ENCODE measurements around the gene CNIH1. TPM values are rescaled to one million over a fixed set of nuclear protein-coding genes. Genes with fewer than 3 reads are reported as not detected.
A peak's percentile ranks its signal among the peaks of the same experiment; 100 is the strongest.

CNIH1 gene
- total RNA-seq, result 101 TPM
- long read RNA-seq, full-length matches to known transcripts, result 194 of 198 reads
- long read RNA-seq, partial matches to known transcripts, result 2 of 198 reads
- long read RNA-seq, other reads (novel, unspliced or antisense), result 2 of 198 reads

DNA sequence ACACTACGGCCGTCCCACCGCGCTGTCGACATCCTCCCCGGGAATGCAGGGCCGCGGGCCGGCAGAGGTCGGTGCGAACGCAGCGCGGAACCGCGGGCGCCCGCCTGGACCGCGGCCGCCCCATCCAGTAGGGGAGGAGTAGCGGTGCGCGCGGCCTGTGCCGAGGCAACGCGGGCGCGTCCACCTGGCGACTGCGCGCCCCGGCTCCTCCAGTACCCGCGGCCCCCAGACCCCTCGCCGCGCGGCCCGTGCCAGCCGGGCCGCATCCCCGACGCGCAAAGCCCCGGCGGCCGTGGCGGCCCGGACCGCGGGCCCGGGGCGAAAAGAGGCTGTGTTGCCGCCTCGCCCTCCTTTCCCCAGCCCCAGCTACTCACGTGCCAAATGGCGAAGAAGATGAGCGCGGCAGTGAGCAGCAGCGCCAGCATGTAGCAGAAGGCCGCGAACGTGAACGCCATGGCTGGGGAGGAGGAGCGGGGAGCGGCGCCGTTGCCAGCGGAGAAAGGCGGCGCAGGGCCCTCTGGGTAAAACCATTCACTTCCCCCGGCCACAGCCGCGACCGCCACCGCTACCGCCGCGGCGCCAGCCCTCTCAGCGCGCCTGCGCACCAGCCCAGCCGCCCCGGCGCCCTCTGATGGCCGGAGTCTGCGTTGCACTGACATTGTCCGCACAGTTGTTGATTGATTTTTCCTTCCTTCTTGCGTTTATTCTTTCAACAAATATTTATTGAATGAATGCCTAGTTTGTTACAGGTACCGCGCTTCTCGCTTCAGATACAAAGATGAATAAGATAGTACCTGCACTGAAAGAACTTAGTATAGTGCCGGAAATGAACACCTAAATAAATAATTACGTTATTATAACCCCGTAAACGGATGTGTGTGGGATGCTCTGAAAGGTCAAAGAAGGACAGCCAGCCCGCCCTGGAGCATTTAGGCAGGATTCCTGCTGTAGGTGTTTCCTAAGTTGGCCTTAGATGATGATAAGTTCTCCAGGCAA is at the start of gene CNIH1:
Gene CNIH1 (minus strand): TSS at position 502 of the 996 bp plus-strand sequence. CDS start 47 bp downstream, at position 455.
- DNase-seq (ENCODE audit: low spot score), result peak; percentile 98

DNA sequence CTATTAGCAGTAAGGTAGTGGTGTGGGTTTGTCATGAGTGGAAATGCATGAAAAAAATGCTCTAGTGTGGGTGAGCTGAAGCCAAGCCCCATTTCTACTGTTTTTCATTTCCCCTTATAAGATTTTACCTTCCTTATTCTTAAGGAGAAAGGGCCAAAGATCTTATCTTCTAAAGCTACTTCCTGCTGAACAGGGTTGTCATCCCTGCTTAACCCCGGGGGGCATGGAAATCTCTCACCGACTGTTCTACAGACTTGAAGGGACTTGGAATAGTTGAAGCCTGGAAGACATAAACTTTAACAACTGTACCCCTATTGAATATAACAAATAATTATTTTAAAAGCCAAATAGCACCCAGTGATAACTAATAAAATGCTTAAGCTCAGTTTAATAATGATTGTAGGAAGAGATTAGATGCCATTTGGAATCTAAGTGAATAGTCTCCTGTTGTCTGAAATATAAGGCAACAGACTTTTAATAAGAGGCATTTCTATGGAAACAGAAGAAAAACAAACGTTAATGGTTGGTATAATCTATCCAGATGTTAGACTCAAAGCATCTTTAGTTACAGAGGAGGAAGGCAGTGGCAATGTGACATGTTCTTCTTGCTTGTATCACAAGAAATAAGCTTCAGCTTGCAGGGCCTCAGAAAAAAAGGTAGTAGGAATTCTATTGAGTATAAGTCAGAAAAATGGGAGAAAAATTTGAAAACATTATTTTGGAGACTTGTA is 49.4 kb upstream of the CNIH1 start:
- no peak for DNase-seq (ENCODE audit: low spot score)

DNA sequence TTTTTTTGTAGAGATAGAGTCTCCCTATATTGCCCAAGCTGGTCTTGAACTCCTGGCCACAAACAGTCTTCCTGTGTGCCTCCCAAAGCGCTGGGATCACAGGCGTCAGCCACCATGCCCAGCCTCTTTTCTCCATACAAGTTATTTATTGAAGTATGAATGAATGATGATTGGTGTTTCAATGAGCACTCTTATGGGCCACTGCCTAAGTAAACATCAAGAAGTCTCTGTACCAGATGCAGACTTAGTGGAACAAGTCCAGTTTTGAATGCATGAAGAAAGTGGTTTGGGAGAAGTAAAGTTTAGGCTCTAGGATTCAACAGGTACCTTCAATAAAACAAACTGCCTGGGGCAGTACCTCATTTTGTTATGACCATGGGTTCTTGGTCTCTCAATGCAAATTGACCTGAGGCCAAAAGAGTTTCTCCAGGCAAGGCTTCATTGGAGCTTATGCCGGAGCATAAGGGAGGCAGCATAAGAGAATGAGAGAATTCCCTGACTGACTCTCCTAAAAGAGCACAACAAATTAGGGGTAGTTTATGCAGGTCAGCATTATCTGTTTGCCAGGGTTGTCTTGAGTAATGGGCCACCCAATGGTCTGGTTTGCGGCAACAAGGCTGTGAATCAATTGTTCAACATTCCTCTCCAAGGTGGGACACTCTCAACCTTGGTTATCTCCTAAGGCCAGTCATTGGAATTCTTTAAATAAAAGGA is 48.7 kb upstream of the CNIH1 start:
- no peak for DNase-seq (ENCODE audit: low spot score)

DNA sequence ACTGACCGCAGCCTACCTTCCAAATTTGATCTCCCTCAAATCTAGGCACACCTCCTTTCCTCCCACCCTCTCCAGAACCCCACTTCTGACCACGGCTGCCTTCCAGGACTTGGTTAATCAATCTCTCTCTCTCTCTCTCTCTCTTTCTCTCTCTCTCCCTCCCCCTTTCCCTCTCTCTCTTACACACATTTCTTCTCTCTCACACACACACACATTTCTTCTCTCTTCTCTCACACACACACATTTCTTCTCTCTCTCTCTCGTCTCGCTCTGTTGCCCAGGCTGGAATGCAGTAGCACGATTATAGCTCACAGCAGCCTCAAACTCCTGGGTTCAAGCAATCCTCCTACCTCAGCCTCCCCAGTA is 48.1 kb upstream of the CNIH1 start:
- DNase-seq (ENCODE audit: low spot score), result no peak

DNA sequence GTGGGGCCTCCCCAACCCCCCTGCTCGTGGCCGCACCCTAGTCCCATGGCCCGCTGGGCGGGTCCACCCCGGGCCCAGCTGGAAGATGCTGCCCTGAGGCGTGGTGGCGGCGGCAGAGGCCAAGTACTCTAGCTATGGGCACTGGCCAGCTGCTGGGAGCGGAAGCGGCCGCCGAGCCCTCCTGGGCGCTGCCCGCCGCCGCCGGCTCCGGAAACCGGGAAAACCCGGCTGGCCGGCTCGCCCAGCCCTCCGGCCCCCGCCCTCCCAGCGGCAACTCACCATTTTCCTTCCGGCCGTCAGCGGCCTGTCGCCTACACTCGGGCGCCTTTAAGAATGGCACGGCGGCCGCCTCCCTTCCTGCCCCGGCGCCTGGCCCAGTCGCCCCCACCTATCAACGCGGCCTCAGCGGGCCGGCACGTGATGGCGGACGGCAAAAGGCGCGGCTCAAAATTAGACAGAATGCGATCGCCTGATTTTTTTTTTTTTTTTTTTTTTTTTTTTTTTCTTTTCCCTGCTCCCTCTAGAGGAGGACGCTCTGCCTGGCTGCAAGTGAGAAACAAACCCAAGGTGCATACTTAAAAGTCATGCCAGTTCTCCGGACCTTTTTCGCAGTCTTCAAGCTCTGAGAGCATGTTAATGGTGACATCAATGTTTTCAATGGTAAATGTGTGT is 47.6 kb upstream of the CNIH1 start, which contains the start of gene GMFB:
Gene GMFB (minus strand): TSS at position 335 of the 672 bp plus-strand sequence. CDS start 53 bp downstream, at position 282.
- peak; percentile 97 for DNase-seq (ENCODE audit: low spot score)

DNA sequence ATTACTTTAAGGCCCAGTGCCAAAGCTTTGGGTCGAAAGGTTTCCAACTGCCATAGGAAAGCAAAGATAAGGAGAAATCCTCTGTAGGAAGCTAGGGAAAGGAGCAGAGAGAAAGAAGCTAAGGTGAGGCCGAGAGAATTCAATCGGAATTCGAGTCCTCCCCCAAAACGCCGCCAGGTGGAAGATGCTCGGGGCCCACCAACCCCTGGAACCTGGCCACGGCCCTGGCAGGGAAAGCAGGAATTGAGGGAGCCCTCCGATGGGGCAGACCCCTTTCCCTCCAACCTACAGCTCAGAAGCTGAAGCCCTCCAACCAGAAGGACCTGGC is 47.1 kb upstream of the CNIH1 start:
- no peak for DNase-seq (ENCODE audit: low spot score)

DNA sequence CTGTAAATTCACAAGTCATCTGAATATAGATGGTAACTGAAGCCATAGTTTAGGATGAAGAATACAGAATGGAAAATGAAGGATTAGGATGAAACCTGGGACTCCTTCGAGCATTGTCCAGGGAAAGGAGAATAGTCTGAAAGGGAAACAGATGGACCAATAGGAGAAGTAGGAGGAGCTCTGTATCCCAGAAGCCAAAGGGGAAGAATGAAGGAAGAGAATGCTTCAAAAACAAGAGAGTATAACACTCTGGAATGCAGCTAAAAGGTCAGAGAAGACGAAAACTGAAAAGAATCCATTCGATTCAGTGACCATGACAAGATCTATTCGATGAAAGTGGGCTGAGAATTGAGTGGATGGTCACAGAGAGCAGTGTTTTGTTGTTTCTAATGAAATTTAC is 46.6 kb upstream of the CNIH1 start:
- DNase-seq (ENCODE audit: low spot score), result no peak

DNA sequence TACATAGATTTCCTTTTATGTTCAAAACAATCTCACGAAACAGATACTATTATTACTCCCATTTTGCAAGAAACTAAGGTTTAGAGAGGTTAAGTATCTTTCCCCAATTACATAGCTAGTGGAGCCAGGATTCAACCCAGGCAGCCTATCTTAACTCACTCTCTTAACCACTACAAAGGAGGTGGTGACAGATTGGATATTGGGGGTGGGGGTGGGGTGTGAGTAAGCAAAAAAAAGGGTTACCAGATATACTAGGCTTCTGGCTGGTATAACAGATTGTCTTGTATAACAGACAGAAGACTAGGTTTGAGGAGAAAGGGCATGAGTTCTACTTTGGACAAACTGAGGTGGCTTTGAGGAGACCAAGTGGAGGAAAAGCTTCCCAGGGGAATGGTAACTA is 45.5 kb upstream of the CNIH1 start:
- DNase-seq (ENCODE audit: low spot score), result no peak

DNA sequence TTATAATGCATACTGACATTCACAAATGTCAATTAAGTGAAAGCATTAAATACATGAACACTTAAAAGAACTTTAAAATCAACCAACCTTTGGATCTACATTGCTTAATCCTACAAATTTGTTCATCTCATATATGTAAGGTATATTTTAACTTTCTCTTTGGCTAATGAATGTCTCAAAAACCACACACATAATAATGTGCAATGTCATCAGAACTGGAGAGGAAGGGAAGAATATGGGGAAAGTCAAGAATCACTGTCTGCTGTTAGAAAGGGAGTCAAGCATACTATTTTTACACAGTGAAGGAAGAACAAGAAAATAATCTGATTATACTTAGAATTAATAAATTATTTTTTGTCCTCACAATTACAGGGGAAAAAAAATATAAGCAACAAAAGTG is 42.7 kb upstream of the CNIH1 start:
- DNase-seq (ENCODE audit: low spot score), result no peak

DNA sequence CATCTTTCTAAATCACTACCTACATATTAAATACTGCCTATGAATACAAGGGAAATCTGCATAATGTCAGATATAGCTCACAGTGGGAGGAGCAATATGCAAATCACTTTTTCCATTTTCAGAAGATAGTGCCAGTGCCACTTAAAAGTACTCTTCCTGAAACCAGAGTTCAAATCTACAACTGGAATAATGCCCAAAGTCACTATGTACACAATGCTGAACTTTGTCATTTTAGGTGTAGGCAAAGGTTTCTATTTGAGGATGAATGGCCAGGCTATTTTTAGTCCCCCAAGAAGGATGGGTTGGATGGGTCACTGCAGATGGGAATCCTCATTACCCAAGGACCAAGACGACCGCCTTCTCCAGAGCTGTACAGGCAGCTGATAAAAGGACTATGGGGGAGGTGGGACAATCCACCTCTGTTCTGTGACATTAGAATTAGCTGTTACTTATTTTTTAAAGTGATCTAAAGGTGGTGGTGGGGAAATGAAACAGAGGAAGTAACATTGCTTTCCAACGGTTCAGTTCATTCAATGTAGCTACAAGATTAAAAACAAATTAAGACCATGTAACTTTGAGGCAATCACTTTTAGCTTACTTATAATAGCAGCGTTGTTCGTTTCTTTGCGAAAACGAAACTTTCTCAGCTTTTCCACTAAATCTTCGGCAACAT is 42.0 kb upstream of the CNIH1 start:
- DNase-seq (ENCODE audit: low spot score), result no peak

DNA sequence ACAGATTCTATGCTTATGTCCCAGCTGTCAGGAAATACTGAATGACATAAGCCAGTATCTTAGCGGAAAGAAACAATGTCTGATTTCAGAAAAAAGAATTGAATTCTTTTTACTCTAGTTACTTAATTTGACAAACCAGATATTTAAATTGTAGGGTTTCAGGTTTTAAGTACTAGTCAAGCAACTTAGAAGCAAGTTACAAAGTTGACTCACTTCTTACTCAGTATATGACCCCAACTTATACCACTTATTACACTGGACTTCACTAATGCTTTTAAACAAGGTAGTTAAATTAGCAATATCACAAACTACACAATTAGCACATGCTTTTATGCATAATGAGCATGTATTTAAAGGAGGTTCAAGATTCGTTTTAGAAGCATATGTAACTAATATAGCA is 40.5 kb upstream of the CNIH1 start:
- DNase-seq (ENCODE audit: low spot score), result no peak

DNA sequence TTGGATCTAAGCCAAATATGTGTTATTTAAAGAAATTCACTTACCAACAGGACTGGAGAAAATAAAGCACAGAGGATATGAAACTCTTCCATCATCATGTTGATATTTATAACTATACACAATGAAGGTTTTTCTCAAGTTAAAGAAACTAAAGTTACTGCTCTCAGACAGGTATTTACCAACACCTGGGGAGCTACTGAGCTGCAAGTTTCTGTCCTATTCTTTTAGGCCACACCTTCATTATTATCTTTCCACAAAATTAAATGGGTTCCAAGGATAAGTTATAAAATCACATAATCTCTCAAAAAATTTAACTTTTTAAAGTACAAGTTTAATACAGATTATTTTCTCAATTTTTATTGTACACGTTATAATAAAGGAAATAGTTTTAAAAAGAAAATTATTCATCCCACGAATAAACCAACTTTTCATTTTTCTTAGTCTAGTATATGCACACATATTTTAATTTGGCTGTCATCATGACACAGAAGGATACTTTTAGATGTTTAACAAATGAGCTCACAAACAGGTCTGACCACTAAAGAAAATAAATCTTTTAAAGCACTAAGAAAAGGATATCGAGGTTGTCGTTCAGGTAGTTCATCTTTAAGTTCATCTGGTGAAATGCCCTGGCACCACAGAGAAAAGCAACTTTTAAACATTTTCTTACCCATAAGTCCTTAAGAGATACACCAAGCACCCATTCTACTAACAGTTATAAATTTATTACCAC is 39.8 kb upstream of the CNIH1 start:
- DNase-seq (ENCODE audit: low spot score), result no peak

DNA sequence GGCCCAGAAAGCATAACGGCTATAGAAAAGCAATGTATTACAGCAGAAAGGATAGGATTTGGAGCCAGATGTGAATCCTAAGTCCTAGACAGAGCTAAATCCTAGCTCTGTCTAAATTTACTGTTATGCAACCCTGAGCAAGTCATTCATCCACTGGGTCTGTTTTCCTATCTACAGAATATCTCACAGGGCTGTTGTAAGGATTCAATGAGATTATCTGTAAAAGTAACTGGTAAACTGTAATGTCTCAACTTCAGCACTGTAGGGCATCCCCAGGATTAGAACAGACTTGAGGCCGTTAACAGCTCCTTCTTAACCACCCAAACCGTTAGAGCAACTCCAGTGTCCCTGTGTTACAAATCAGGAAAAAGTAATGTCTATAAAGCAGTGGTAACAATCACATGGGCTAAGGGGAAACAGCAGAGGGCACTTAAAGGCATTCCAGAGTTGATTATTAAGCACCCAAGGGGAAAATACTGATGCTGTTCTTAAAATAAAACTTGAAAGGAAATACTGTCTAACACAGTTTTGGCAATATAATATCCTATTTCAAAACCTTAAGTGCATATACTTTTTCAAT is 37.6 kb upstream of the CNIH1 start:
- no peak for DNase-seq (ENCODE audit: low spot score)

DNA sequence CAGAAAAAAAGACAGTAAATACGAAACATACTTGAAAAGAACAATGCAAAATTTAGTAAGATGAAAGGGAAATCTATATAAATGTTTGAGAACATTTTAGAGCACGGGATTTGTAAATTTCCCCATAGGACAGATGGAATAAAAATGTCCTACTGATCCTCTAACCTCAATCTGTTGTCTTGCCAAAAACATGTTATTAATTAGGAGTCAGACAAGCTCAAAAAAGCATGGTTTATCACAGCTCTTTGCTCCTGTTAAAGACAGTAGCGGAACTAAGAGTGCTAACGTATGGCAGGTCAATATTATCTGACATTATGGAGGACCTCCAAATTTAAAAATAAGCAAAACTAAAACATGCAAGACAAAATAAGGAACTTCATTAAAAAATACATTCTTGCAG is 34.7 kb upstream of the CNIH1 start:
- DNase-seq (ENCODE audit: low spot score), result no peak

DNA sequence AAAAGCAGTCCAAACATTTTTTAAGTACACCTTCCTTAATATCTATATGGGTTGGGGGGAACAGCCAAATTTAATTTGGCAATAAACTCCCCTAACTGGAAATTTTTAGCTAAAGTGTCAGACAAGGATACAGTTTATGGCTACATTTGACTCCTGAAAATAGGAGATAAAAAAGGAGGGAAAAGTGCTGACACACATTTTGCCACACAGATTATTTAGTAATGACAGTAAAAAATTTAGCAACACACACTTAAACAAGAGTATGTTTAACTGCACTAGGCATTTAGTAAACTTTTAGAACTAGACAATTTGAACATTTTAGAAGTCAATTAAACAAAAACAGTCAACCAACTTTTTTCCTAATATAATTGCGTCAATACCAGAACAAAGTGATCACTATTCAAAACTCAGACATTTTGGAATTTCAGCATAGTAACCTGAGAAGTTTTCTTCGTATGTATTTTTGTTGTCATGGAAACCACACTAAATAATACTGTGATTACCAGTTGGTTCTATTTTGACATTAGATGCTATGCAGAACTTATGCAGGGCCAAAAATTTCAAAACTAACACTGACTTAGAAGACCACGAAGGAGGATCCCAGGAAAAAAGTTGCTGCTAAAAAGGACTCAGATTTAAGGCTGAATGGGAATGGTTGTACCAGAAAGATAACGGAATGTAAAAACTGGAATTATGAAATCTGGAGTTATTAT is 34.2 kb upstream of the CNIH1 start:
- DNase-seq (ENCODE audit: low spot score), result no peak

DNA sequence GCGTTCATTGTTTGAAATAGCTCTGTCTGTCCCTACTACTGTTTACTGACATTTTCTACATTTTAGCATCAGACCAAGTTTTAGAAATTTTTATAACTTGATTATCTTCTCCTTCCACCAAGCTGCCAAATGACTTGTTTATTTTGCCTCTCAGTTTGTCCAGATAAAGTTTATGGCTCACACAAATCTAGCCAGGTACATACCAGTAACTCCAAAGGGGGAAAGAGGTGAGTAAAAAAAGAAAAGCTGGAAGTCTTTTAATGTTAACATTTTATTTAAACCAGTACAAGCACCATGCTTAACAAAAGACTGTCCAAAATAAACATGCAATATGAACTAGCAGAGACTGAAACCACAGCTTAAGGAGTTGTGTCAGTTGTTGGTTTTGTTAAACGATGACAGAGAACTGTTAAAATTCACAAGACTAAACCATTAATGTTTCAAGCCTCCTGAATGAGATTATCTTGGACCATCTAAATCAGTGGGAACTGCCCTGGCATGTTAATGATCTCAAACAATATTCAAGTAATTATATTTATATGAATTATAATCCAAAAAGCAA is 33.1 kb upstream of the CNIH1 start:
- DNase-seq (ENCODE audit: low spot score), result no peak

DNA sequence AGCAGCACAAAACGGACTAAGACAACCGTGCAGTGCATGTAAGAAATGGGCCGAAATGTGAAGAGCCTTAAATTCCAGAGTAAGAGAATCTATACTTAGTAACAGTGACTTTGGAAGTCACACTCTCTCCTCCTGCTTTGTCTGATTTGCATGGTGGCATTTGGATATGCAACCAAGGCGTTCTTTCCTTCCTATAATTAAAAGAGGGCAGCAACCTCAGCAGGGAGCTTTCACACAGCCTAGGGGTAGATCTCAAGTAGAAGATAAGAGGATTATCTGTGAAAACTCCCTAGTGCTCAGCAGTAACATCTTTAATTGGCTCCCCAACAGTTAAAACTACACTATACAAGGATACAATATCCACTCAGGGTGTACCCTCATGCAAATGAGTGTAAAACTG is 31.1 kb upstream of the CNIH1 start:
- no peak for DNase-seq (ENCODE audit: low spot score)

DNA sequence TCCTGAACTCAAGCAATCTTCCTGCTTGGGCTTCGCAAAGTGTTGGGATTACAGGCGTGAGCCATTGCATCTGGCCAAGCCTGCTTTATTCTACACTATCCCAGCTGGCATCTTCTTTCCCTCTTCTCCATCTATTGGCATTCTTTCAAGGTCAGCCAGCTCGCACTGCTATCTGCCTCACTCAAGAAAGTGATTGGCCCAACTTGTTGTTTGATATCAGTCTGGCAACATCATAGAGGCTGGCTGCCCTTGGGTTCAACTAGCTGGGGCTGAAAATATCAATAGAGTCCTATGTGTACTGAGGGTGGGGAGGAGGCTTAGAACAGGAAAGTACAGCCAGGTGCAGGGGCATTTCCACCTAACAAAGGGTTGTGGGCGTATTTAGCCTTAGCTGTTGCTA is 30.5 kb upstream of the CNIH1 start:
- DNase-seq (ENCODE audit: low spot score), result no peak
